ENCODE data around the gene USP24.
A peak's percentile ranks its signal among the peaks of the same experiment; 100 is the strongest.

The USP24 gene

GRCh38 chr1:55215194-55216021 lies at the start of gene USP24:
Gene USP24, minus strand, starts transcription at chr1:55215364. Its CDS starts 251 bp downstream, at chr1:55215113.
- peak; percentile 95 for TF ChIP-seq ZFX (IDR thresholded peaks at IDR 0.05)
- no peak for TF ChIP-seq CTCF (conservative IDR thresholded peaks at IDR 0.05)
- H3K27ac ChIP-seq = peak within 1 kb of the TSS; percentile 88

- H3K27ac ChIP-seq = no peak overlapping the region
- TF ChIP-seq ZFX (IDR thresholded peaks at IDR 0.05) (no peak), CTCF (conservative IDR thresholded peaks at IDR 0.05) (no peak)
These were observed 47.7 kb upstream of the USP24 start for GRCh38 chr1:55262822-55263221.

- H3K27ac ChIP-seq = no peak overlapping the region
- TF ChIP-seq ZFX (IDR thresholded peaks at IDR 0.05) = no peak
- no peak for TF ChIP-seq CTCF (conservative IDR thresholded peaks at IDR 0.05)
These were observed 44.9 kb upstream of the USP24 start for GRCh38 chr1:55259911-55260609.

GRCh38 chr1:55257958-55258357 lies 42.8 kb upstream of the USP24 start:
- TF ChIP-seq CTCF (conservative IDR thresholded peaks at IDR 0.05) (no peak), ZFX (IDR thresholded peaks at IDR 0.05) (no peak)
- no peak overlapping the region for H3K27ac ChIP-seq

GRCh38 chr1:55255901-55256300 lies 40.7 kb upstream of the USP24 start:
- H3K27ac ChIP-seq = no peak overlapping the region
- TF ChIP-seq CTCF (conservative IDR thresholded peaks at IDR 0.05) (no peak), ZFX (IDR thresholded peaks at IDR 0.05) (no peak)

- TF ChIP-seq CTCF (conservative IDR thresholded peaks at IDR 0.05) = no peak
- no peak for TF ChIP-seq ZFX (IDR thresholded peaks at IDR 0.05)
- no peak overlapping the region for H3K27ac ChIP-seq
These were observed 37.9 kb upstream of the USP24 start for GRCh38 chr1:55252942-55253589.

Measured in C4-2B (cell line).